Superior temporal gyrus (tissue), 1 donor: Measurements from ENCODE around the gene ASPDH.
"Not testable (repeated sequence)": the region's sequence is repeated elsewhere in the genome, so short reads cannot be mapped to it uniquely, and the experiment has no call there.

Experiments
- DNase-seq: peaks from one replicate; pipeline ENCODE4 v3.0.0-alpha.2; 2016; ENCODE audit errors: extremely low spot score

Gene ASPDH

GRCh38 chr19:50547385-50548190 lies 33.9 kb upstream of the ASPDH start:
- peak; percentile 76 for DNase-seq

GRCh38 chr19:50546527-50547221 lies 33.0 kb upstream of the ASPDH start:
- DNase-seq = peak; percentile 36

- peak; percentile 9 for DNase-seq
Observed at GRCh38 chr19:50542943-50543342, 29.2 kb upstream of the ASPDH start.

- DNase-seq = peak; percentile 96
Observed at GRCh38 chr19:50537769-50538230, 24.1 kb upstream of the ASPDH start.

GRCh38 chr19:50537306-50537685 lies 23.6 kb upstream of the ASPDH start:
- no peak for DNase-seq

GRCh38 chr19:50536662-50537305 lies 23.1 kb upstream of the ASPDH start:
- no peak for DNase-seq

- DNase-seq = no peak
Observed at GRCh38 chr19:50535672-50536187, 22.0 kb upstream of the ASPDH start.

- DNase-seq = no peak
Observed at GRCh38 chr19:50534478-50534877, 20.8 kb upstream of the ASPDH start.

GRCh38 chr19:50532952-50533351 lies 19.2 kb upstream of the ASPDH start:
- no peak for DNase-seq

GRCh38 chr19:50531171-50531612 lies 17.5 kb upstream of the ASPDH start:
- no peak for DNase-seq

GRCh38 chr19:50528052-50528451 lies 14.3 kb upstream of the ASPDH start:
- not testable (repeated sequence) for DNase-seq

- DNase-seq = no peak
Observed at GRCh38 chr19:50522881-50523280, 9.2 kb upstream of the ASPDH start.

GRCh38 chr19:50520822-50521465 lies 7.2 kb upstream of the ASPDH start:
- DNase-seq = no peak

- DNase-seq = no peak
Observed at GRCh38 chr19:50519006-50519575, 5.4 kb upstream of the ASPDH start.

- DNase-seq = no peak
Observed at GRCh38 chr19:50518091-50519005, 4.6 kb upstream of the ASPDH start.

- no peak for DNase-seq
Observed at GRCh38 chr19:50517704-50518075, 4.0 kb upstream of the ASPDH start.

GRCh38 chr19:50516964-50517703 lies 3.4 kb upstream of the ASPDH start:
- no peak for DNase-seq

- DNase-seq = no peak
Observed at GRCh38 chr19:50516456-50516855, 2.7 kb upstream of the ASPDH start.

- no peak for DNase-seq
Observed at GRCh38 chr19:50515168-50515561, 1.5 kb upstream of the ASPDH start.
